K562 (cell line): ENCODE measurements around the gene GRIN1. TPM values are rescaled to one million over a fixed set of nuclear protein-coding genes. Genes with fewer than 3 reads are reported as not detected.

ENCODE experiments used
- ATAC-seq: fragments of 200-7000 bp; cut with Tn5 transposase; 3 replicates; pipeline ENCODE4 v1.9.1; 2020; ENCODE audit warnings: moderate library complexity
- BruUV-seq: library from RNA; stranded (reverse); fragments of 400-500 nt; replicated peaks from 2 replicates; lab custom pipeline; 2021; lab: Mats Ljungman, UMichigan
- CTCF ChIA-PET: fragments of 300-600 bp; formaldehyde crosslinking; extraction: SDS; loops from one replicate; lab custom pipeline; 2021; ENCODE audit warnings: low intra/inter-chr PET ratio; lab: Yijun Ruan, JAX
- POLR2A ChIA-PET: fragments of 300-600, 350-650 bp; sonication (Branson Sonifier 250); formaldehyde crosslinking; extraction: SDS; loops from one replicate; lab custom pipeline; 2021; ENCODE audit warnings: antibody characterized with exemption, inconsistent platforms; lab: Yijun Ruan, JAX
- DNase-seq, 4 experiments: peaks; one replicate each; pipeline versions ENCODE4 v3.0.0 to v3.0.0-alpha.2; 2011 to 2018; ENCODE audit warnings: low spot score in 3 of 4, mixed read lengths in 3 of 4; ENCODE audit errors: extremely low read depth in 1 of 4
- FAIRE-seq: peaks from 2 replicates; lab custom pipeline; 2011; peaks lifted over from hg19 to GRCh38; lab: Jason Lieb, UNC
- H2AFZ ChIP-seq: 2 replicates; pipeline ENCODE4 v1.6.0; 2011; ENCODE audit warnings: low read depth, low read length, control low read depth, inconsistent platforms
- H3K27ac ChIP-seq: fragments of 200-600 bp; 3 replicates; pipeline ENCODE4 v1.8.0; 2011; ENCODE audit warnings: low read depth, mild to moderate bottlenecking, control low read depth, inconsistent platforms, low read length, moderate library complexity, mixed read lengths; ENCODE audit errors: extremely low read depth
- H3K27me3 ChIP-seq, 2 experiments: fragments of 300-600 bp in 1 of 2; 2 replicates in 1 of 2; 3 replicates in 1 of 2; pipeline versions ENCODE4 v1.6.0 to v1.8.0; 2011; ENCODE audit warnings: inconsistent platforms in 2 of 2, low read length in 2 of 2, mild to moderate bottlenecking in 1 of 2, mixed read lengths in 1 of 2, moderate library complexity in 1 of 2; ENCODE audit not compliant: control insufficient read depth in 2 of 2, insufficient read depth in 2 of 2
- H3K36me3 ChIP-seq: fragments of 300-600 bp; 3 replicates; pipeline ENCODE4 v1.8.0; 2011; ENCODE audit warnings: mild to moderate bottlenecking, low read length, inconsistent platforms; ENCODE audit not compliant: control insufficient read depth, insufficient read depth
- H3K4me1 ChIP-seq, 2 experiments: fragments of 200-600 bp in 1 of 2; replicated peaks in 1 of 2; 2 replicates in 1 of 2; 3 replicates in 1 of 2; pipeline versions ENCODE4 v1.5.1 to v1.8.0; 2011; ENCODE audit warnings: inconsistent platforms in 2 of 2, low read length in 2 of 2, mild to moderate bottlenecking in 1 of 2, mixed read lengths in 1 of 2, moderate library complexity in 1 of 2; ENCODE audit not compliant: control insufficient read depth in 2 of 2, insufficient read depth in 2 of 2
- H3K4me2 ChIP-seq: 2 replicates; pipeline ENCODE4 v1.6.1; 2011; ENCODE audit warnings: low read length, control low read depth, inconsistent platforms, mixed read lengths; ENCODE audit not compliant: insufficient read depth
- H3K4me3 ChIP-seq: fragments of 200-600 bp; sonication (generic), shearing (Covaris generic); 2 replicates; pipeline ENCODE4 v1.5.1; 2016; ENCODE audit warnings: control low read depth, inconsistent platforms
- H3K79me2 ChIP-seq: fragments of 200-600 bp; 3 replicates; pipeline ENCODE4 v1.8.0; 2011; ENCODE audit warnings: low read length, inconsistent platforms; ENCODE audit not compliant: control insufficient read depth, insufficient read depth
- H3K9ac ChIP-seq, 2 experiments: 2 replicates each; pipeline versions ENCODE4 v1.6.0 to v1.6.1; 2011; ENCODE audit warnings: low read depth in 2 of 2, low read length in 2 of 2, control low read depth in 1 of 2, inconsistent platforms in 1 of 2, mild to moderate bottlenecking in 1 of 2, mixed read lengths in 1 of 2; ENCODE audit not compliant: insufficient read depth in 1 of 2
- H3K9me1 ChIP-seq: one replicate; pipeline ENCODE4 v1.6.0; 2011; ENCODE audit warnings: inconsistent platforms, mild to moderate bottlenecking, low read length, moderate library complexity; ENCODE audit not compliant: control insufficient read depth, insufficient read depth
- H3K9me3 ChIP-seq: replicated peaks from 2 replicates; pipeline ENCODE4 v1.5.1; 2011; ENCODE audit warnings: low read depth, low read length, inconsistent platforms; ENCODE audit not compliant: control insufficient read depth, insufficient read depth
- H4K20me1 ChIP-seq: replicated peaks from 2 replicates; pipeline ENCODE4 v1.6.1; 2011; ENCODE audit warnings: low read length, inconsistent platforms, mixed read lengths; ENCODE audit not compliant: control insufficient read depth, insufficient read depth
- CAMTA2 ChIP-seq: fragments of 250-450 bp; sonication (Bioruptor Pico); conservative IDR thresholded peaks from 2 replicates; pipeline ENCODE4 v1.5.1; 2022
- CREM ChIP-seq: IDR thresholded peaks from 2 replicates; pipeline ENCODE4 v1.6.1; 2014; ENCODE audit warnings: antibody characterized with exemption, low read depth
- DPF2 ChIP-seq: fragments of 450-650 bp; IDR thresholded peaks from 2 replicates; pipeline ENCODE4 v1.6.1; 2016
- EHMT2 ChIP-seq: fragments of 450-650 bp; IDR thresholded peaks from 2 replicates; pipeline ENCODE4 v1.6.1; 2018; ENCODE audit warnings: antibody characterized with exemption
- ETS2 ChIP-seq: IDR thresholded peaks from 2 replicates; pipeline ENCODE4 v1.6.1; 2016; ENCODE audit warnings: borderline replicate concordance, missing genetic modification characterization, mild to moderate bottlenecking, moderate library complexity, missing compliant biosample characterization; ENCODE audit not compliant: poor library complexity, severe bottlenecking
- KAT8 ChIP-seq: fragments of 450-650 bp; IDR thresholded peaks from 2 replicates; pipeline ENCODE4 v1.6.1; 2016; ENCODE audit warnings: low read depth, mild to moderate bottlenecking
- MYBL2 ChIP-seq, 2 experiments: fragments of 450-650 bp in 1 of 2; sonication (generic) in 1 of 2; formaldehyde crosslinking in 1 of 2; IDR thresholded peaks; 2 replicates each; pipeline versions ENCODE4 v1.6.1 to v1.8.1; 2017 to 2022; ENCODE audit warnings: borderline replicate concordance in 1 of 2, inconsistent platforms in 1 of 2, low read depth in 1 of 2, mild to moderate bottlenecking in 1 of 2, missing genetic modification reagents in 1 of 2, moderate library complexity in 1 of 2
- NCOA2 ChIP-seq, 2 experiments: fragments of 450-650 bp; IDR thresholded peaks; 2 replicates each; pipeline ENCODE4 v1.6.1; 2018; ENCODE audit warnings: mild to moderate bottlenecking in 2 of 2, moderate library complexity in 1 of 2; ENCODE audit not compliant: partially characterized antibody in 2 of 2
- NUFIP1 ChIP-seq: fragments of 450-650 bp; IDR thresholded peaks from 2 replicates; pipeline ENCODE4 v1.6.1; 2018; ENCODE audit not compliant: partially characterized antibody
- POLR2B ChIP-seq: fragments of 450-650 bp; IDR thresholded peaks from 2 replicates; pipeline ENCODE4 v1.6.1; 2018; ENCODE audit warnings: low read depth; ENCODE audit not compliant: partially characterized antibody
- PURB ChIP-seq: sonication (generic); formaldehyde crosslinking; IDR thresholded peaks from 2 replicates; pipeline ENCODE4 v1.9.0; 2021; ENCODE audit warnings: low read depth, mild to moderate bottlenecking, missing genetic modification reagents
- SP2 ChIP-seq: IDR thresholded peaks from 2 replicates; pipeline ENCODE4 v1.6.1; 2011; ENCODE audit warnings: mild to moderate bottlenecking, low read depth, low read length, moderate library complexity; ENCODE audit not compliant: poor library complexity, severe bottlenecking; ENCODE audit errors: extremely low read depth
- SREBF1 ChIP-seq: fragments of 150-350 bp; IDR thresholded peaks from 2 replicates; pipeline ENCODE4 v1.6.1; 2014; ENCODE audit warnings: antibody characterized with exemption, low read depth, low read length, borderline replicate concordance
- TOE1 ChIP-seq, 2 experiments: fragments of 450-650 bp in 1 of 2; sonication (generic) in 1 of 2; formaldehyde crosslinking in 1 of 2; IDR thresholded peaks; 2 replicates each; pipeline versions ENCODE4 v1.7.1 to v1.8.0; 2016 to 2022; ENCODE audit warnings: borderline replicate concordance in 2 of 2, mild to moderate bottlenecking in 2 of 2, antibody characterized with exemption in 1 of 2, inconsistent platforms in 1 of 2, low read depth in 1 of 2, missing genetic modification reagents in 1 of 2, moderate library complexity in 1 of 2
- TSC22D4 ChIP-seq: fragments of 450-650 bp; IDR thresholded peaks from 2 replicates; pipeline ENCODE4 v1.6.1; 2016; ENCODE audit warnings: missing genetic modification characterization, missing biosample characterization, control low read depth
- ZC3H11A ChIP-seq: IDR thresholded peaks from 2 replicates; pipeline ENCODE4 v1.6.1; 2012; ENCODE audit warnings: low read depth, low read length, improper control_type of control experiment
- ZNF282 ChIP-seq: sonication (generic); formaldehyde crosslinking; IDR thresholded peaks from 2 replicates; pipeline ENCODE4 v1.8.1; 2023; ENCODE audit warnings: missing genetic modification reagents
- WGBS: fragments of 100-300 bp; shearing (Covaris generic); methylation state at CpG from one replicate; pipeline ENCODE4 v1.1.6; 2016; ENCODE audit warnings: low coverage, mixed read lengths; ENCODE audit not compliant: insufficient coverage; ENCODE audit errors: missing lambda C conversion rate; 5-methylcytosine and 5-hydroxymethylcytosine counted together
- in situ Hi-C: fragments of 300-500 bp; cut with MboI; formaldehyde crosslinking; loops from 4 replicates; pipeline ENCODE4 v1.15.0; 2018; ENCODE audit warnings: inconsistent platforms, mixed read lengths
- intact Hi-C: fragments of 100-400 bp; cut with micrococcal nuclease; formaldehyde crosslinking; loops from 2 replicates; pipeline ENCODE4 v1.14.2; 2022
- polyA plus RNA-seq, 8 experiments: library from polyadenylated mRNA; depleted of rRNA in 4 of 8; stranded (reverse) in 5 of 8; unstranded in 3 of 8; fragments of >200 nt; fragmentation: Nextera tagmentation in 2 of 8; fragmentation: Illumina TruSeq in 1 of 8; extraction: Ambion mirVana in 2 of 8; extraction: Trizol in 1 of 8; gene quantifications; 2 replicates each; pipeline versions ENCODE4 v1.2.1 to v1.2.3, GENCODE V29; 2011 to 2014; ENCODE audit warnings: inconsistent platforms in 1 of 8, missing spikeins in 1 of 8
- total RNA-seq, 7 experiments: library from RNA; depleted of rRNA in 6 of 7; stranded (reverse); fragments of >200 nt in 6 of 7; fragmentation: Illumina TruSeq in 2 of 7; extraction: Trizol in 2 of 7; gene quantifications; 2 replicates each; pipeline versions ENCODE4 v1.2.1 to v1.2.3, GENCODE V29; 2011 to 2021; ENCODE audit warnings: low replicate concordance in 1 of 7
- TF ChIP-seq, protein P1 (sequence below), 2 experiments: fragments of 450-650 bp; IDR thresholded peaks; 2 replicates each; pipeline ENCODE4 v1.6.1; 2016
- TF ChIP-seq, protein P2 (sequence below): fragments of 200-400 bp; formaldehyde crosslinking; IDR thresholded peaks from 2 replicates; pipeline ENCODE4 v1.6.1; 2017; ENCODE audit warnings: mild to moderate bottlenecking, low read depth, low read length, moderate library complexity

The GRIN1 gene
- total and polyA plus RNA-seq, 9 of the 15 experiments (the other 6 are each of a cell fraction or from before 2014, with no cell fraction given), result 0.03 to 0.35 (median 0.16) TPM; not detected in 6

DNA sequence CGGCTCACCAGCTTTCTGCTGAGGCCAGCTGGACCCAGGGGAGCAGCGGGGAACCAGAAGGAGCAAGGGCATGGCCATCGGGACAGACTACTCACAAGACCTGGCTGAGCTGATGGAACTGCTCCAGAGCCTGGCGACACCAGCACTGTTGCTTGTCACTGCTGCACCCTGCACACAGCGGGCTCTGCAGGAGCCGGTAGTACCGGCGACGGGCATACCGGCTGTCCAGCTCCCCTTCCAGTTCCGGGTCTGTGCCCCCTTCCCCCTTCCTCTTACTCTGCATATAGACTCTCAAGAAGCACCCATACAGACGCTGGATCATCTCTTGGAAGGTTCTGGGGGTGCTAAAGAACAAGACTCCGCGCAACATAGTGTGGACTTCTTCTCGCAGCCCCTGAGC is 48.4 kb downstream of the GRIN1 start:
- H3K9me1 ChIP-seq, result no peaks in the 10 kb centered on the region
- TF ChIP-seq TSC22D4 (tag) (no peak), CAMTA2 (CRISPR knock-in tag) (no peak), NCOA2 (IDR thresholded peaks at IDR 0.05; ENCODE audit: partially characterized antibody in 2 of 2) (no peak), TOE1 (IDR thresholded peaks at IDR 0.05; ENCODE audit: borderline replicate concordance) (no peak), TOE1 (CRISPR knock-in tag; IDR thresholded peaks at IDR 0.05; ENCODE audit: borderline replicate concordance, low read depth) (no peak), NUFIP1 (no peak), MYBL2 (IDR thresholded peaks at IDR 0.05; ENCODE audit: low read depth) (no peak), MYBL2 (CRISPR knock-in tag; IDR thresholded peaks at IDR 0.05; ENCODE audit: borderline replicate concordance) (no peak), ZNF282 (no peak), SREBF1 (no peak), KAT8 (no peak), CREM (no peak), ETS2 (no peak), POLR2B (no peak), ZC3H11A (no peak), SP2 (no peak), PURB (CRISPR knock-in tag) (no peak), DPF2 (no peak), EHMT2 (no peak)
- TF ChIP-seq, protein P1, sequence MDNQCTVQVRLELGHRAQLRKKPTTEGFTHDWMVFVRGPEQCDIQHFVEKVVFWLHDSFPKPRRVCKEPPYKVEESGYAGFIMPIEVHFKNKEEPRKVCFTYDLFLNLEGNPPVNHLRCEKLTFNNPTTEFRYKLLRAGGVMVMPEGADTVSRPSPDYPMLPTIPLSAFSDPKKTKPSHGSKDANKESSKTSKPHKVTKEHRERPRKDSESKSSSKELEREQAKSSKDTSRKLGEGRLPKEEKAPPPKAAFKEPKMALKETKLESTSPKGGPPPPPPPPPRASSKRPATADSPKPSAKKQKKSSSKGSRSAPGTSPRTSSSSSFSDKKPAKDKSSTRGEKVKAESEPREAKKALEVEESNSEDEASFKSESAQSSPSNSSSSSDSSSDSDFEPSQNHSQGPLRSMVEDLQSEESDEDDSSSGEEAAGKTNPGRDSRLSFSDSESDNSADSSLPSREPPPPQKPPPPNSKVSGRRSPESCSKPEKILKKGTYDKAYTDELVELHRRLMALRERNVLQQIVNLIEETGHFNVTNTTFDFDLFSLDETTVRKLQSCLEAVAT (IDR thresholded peaks at IDR 0.05), result no peak
- TF ChIP-seq, protein P2, sequence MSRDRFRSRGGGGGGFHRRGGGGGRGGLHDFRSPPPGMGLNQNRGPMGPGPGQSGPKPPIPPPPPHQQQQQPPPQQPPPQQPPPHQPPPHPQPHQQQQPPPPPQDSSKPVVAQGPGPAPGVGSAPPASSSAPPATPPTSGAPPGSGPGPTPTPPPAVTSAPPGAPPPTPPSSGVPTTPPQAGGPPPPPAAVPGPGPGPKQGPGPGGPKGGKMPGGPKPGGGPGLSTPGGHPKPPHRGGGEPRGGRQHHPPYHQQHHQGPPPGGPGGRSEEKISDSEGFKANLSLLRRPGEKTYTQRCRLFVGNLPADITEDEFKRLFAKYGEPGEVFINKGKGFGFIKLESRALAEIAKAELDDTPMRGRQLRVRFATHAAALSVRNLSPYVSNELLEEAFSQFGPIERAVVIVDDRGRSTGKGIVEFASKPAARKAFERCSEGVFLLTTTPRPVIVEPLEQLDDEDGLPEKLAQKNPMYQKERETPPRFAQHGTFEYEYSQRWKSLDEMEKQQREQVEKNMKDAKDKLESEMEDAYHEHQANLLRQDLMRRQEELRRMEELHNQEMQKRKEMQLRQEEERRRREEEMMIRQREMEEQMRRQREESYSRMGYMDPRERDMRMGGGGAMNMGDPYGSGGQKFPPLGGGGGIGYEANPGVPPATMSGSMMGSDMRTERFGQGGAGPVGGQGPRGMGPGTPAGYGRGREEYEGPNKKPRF, result no peak
- TF ChIP-seq, all 486 proteins: peak for 0
- H3K9me3 ChIP-seq, result no peaks in the 10 kb centered on the region
- H3K27ac ChIP-seq, result no peak overlapping the region; the same call in 2 of the 3 replicates
- peaks cover 43% of the 10 kb centered on the region for H3K79me2 ChIP-seq
- H4K20me1 ChIP-seq, result peaks cover 8% of the 10 kb centered on the region
- ATAC-seq (no peak), FAIRE-seq (no peak), DNase-seq (no peak)
- ChIA-PET CTCF (interaction anchor here (1.2 to 2.5 kb wide), 2 partner anchors 40 to 49 kb away, joined by 4 to 19 read pairs; partner anchors contain the start of gene RNF224), POLR2A (interaction anchor here (0.6 to 6.7 kb wide), 7 partner anchors 8 to 89 kb away, joined by 3 to 56 read pairs (median 3); partner anchors contain the start of genes NDOR1, TMEM203, TPRN and TUBB4B)
- no peak overlapping the region for H2AFZ ChIP-seq
- intact Hi-C loops (no loop called here), in situ Hi-C loops (loop anchor here (5.0 kb wide), 1 partner anchor 40 kb away; the partner anchor contains the start of genes CYSRT1 and RNF224)
- peak overlapping the region; percentile 98 for H3K4me2 ChIP-seq
- 38% methylated on average over 15 of the region's 15 CpGs for WGBS
- BruUV-seq, result no TSS peak
- H3K4me1 ChIP-seq, result peaks cover 20 to 90% of the 10 kb centered on the region in 2 experiments
- no peaks in the 10 kb centered on the region for H3K27me3 ChIP-seq
- H3K4me3 ChIP-seq, result peak overlapping the region; percentile 98
- peaks cover 75% of the 10 kb centered on the region; the same call in 2 of the 3 replicates for H3K36me3 ChIP-seq
- peak overlapping the region; percentile 93 to 96 for H3K9ac ChIP-seq
